ENCODE data around the gene PLD1. TPM values are rescaled to one million over a fixed set of nuclear protein-coding genes. Genes with fewer than 3 reads are reported as not detected.

Gene PLD1
- polyA plus RNA-seq, 4 donors = 35.9 to 99.1 (median 72.1) TPM

DNA sequence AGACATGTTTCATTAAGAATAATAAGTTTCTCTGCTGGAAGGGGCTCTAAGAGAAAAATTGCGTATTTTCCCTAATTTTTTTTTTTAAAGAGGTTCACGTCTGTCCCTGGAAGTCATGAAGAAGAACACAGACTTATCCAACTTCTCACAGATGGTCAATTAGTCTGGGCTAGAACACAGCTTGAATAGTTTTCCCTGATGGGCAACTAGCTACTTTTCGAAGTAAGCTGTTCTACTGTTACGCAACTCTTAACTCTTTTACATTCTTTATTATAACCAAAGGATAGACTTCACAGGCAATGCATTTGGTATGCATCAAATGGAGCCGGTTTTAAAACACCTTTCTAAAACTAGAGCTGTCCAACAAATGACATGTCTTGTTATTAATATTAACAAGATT, 205.9 kb downstream of the PLD1 start:
- H3K9me3 ChIP-seq (ENCODE audit: control insufficient read depth in 2 of 2, insufficient read depth in 1 of 2, low read depth in 1 of 2, low read length in 1 of 2) = no peaks in the 10 kb centered on the region
- no peaks in the 10 kb centered on the region for H3K4me1 ChIP-seq (ENCODE audit: control insufficient read depth in 3 of 3, insufficient read depth in 2 of 3, low read depth in 1 of 3, low read length in 2 of 3)
- no peaks in the 10 kb centered on the region for H3K27me3 ChIP-seq (ENCODE audit: control insufficient read depth in 3 of 3, insufficient read depth in 3 of 3, low read length in 3 of 3)
- WGBS, 3 donors = 94 to 95% (median 95%) methylated on average over 5 of the region's 5 CpGs
- H3K4me3 ChIP-seq (ENCODE audit: low read depth in 1 of 3, low read length in 3 of 3) = no peak overlapping the region
- no peak for DNase-seq
- H3K36me3 ChIP-seq (ENCODE audit: control insufficient read depth in 3 of 3, insufficient read depth in 2 of 3, low read depth in 1 of 3, low read length in 3 of 3) = peaks cover 0 to 18% (median 16%) of the 10 kb centered on the region in 3 donors
- FAIRE-seq = no peak
- no peak overlapping the region for H3K27ac ChIP-seq (ENCODE audit: low read depth in 1 of 3, low read length in 2 of 3)

- DNase-seq (no peak), FAIRE-seq (no peak)
- no peaks in the 10 kb centered on the region for H3K4me1 ChIP-seq (ENCODE audit: control insufficient read depth in 3 of 3, insufficient read depth in 2 of 3, low read depth in 1 of 3, low read length in 2 of 3)
- 94 to 97% (median 94%) methylated on average over 4 of the region's 4 CpGs for WGBS, 3 donors
- H3K27me3 ChIP-seq (ENCODE audit: control insufficient read depth in 3 of 3, insufficient read depth in 3 of 3, low read length in 3 of 3) = no peaks in the 10 kb centered on the region
- H3K4me3 ChIP-seq (ENCODE audit: low read depth in 1 of 3, low read length in 3 of 3) = no peak overlapping the region
- H3K9me3 ChIP-seq (ENCODE audit: control insufficient read depth in 2 of 2, insufficient read depth in 1 of 2, low read depth in 1 of 2, low read length in 1 of 2) = no peaks in the 10 kb centered on the region
- no peak overlapping the region for H3K27ac ChIP-seq (ENCODE audit: low read depth in 1 of 3, low read length in 2 of 3)
- H3K36me3 ChIP-seq (ENCODE audit: control insufficient read depth in 3 of 3, insufficient read depth in 2 of 3, low read depth in 1 of 3, low read length in 3 of 3) = peaks cover 0 to 17% (median 16%) of the 10 kb centered on the region in 3 donors
Observed at GRCh38 chr3:171602072-171602471, 208.2 kb downstream of the PLD1 start.

- 92 to 98% (median 95%) methylated on average over 6 of the region's 6 CpGs for WGBS, 3 donors
- no peaks in the 10 kb centered on the region for H3K4me1 ChIP-seq (ENCODE audit: control insufficient read depth in 3 of 3, insufficient read depth in 2 of 3, low read depth in 1 of 3, low read length in 2 of 3)
- DNase-seq = no peak
- no peak overlapping the region for H3K4me3 ChIP-seq (ENCODE audit: low read depth in 1 of 3, low read length in 3 of 3)
- H3K9me3 ChIP-seq (ENCODE audit: control insufficient read depth in 2 of 2, insufficient read depth in 1 of 2, low read depth in 1 of 2, low read length in 1 of 2) = no peaks in the 10 kb centered on the region
- H3K27me3 ChIP-seq (ENCODE audit: control insufficient read depth in 3 of 3, insufficient read depth in 3 of 3, low read length in 3 of 3) = no peaks in the 10 kb centered on the region
- FAIRE-seq = no peak
- peaks cover 0 to 15% (median 12%) of the 10 kb centered on the region in 3 donors for H3K36me3 ChIP-seq (ENCODE audit: control insufficient read depth in 3 of 3, insufficient read depth in 2 of 3, low read depth in 1 of 3, low read length in 3 of 3)
- no peak overlapping the region for H3K27ac ChIP-seq (ENCODE audit: low read depth in 1 of 3, low read length in 2 of 3)
Observed at GRCh38 chr3:171600030-171600429, 210.3 kb downstream of the PLD1 start.

DNA sequence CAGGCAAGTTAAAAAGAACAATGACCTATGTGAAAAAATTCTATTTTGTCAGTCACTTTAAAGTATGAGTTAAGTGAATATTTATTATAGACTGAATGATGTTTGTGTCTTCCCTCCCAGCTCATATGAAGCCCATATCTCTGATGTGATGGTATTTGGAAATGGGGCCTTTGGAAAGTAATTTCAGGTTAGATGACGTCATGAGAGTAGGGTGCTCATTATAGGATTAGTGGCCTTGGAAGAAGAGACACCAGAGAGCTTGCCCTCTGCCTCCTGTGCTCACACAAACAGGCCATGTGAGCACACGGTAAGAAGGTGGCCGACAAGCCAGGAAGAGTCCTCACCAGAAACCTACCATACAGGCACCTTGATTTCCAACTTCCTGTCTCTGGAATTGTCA, 211.3 kb downstream of the PLD1 start:
- Histone ChIP-seq H3K36me3 (ENCODE audit: control insufficient read depth in 3 of 3, insufficient read depth in 2 of 3, low read depth in 1 of 3, low read length in 3 of 3) (peaks cover 0 to 10% (median 10%) of the 10 kb centered on the region in 3 donors), H3K4me3 (ENCODE audit: low read depth in 1 of 3, low read length in 3 of 3) (no peak overlapping the region), H3K9me3 (ENCODE audit: control insufficient read depth in 2 of 2, insufficient read depth in 1 of 2, low read depth in 1 of 2, low read length in 1 of 2) (no peaks in the 10 kb centered on the region), H3K27me3 (ENCODE audit: control insufficient read depth in 3 of 3, insufficient read depth in 3 of 3, low read length in 3 of 3) (no peaks in the 10 kb centered on the region), H3K27ac (ENCODE audit: low read depth in 1 of 3, low read length in 2 of 3) (no peak overlapping the region), H3K4me1 (ENCODE audit: control insufficient read depth in 3 of 3, insufficient read depth in 2 of 3, low read depth in 1 of 3, low read length in 2 of 3) (no peaks in the 10 kb centered on the region)
- WGBS, 3 donors = 84 to 92% (median 89%) methylated on average over 3 of the region's 3 CpGs
- FAIRE-seq (no peak), DNase-seq (no peak)

DNA sequence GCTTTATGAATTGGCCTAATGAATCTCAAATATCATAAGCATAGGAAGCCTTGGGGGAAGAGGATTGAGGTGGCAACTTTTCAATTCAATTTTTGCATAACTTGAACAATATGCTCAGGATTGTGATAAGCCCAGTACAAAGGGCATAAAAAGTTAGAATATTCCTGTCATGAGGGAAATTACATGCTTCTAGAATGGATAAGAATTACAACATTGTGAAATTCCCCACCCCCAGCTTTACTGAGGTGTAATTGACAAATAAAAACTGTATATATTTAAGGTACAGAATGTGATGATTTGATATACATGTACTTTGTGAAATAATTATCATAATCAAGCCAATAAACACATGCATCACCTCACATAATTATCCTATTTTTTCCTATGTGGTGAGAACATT, 217.5 kb downstream of the PLD1 start:
- Histone ChIP-seq H3K27ac (ENCODE audit: low read depth in 1 of 3, low read length in 2 of 3) (no peak overlapping the region), H3K4me1 (ENCODE audit: control insufficient read depth in 3 of 3, insufficient read depth in 2 of 3, low read depth in 1 of 3, low read length in 2 of 3) (peaks cover 0 to 11% (median 0%) of the 10 kb centered on the region in 3 donors), H3K9me3 (ENCODE audit: control insufficient read depth in 2 of 2, insufficient read depth in 1 of 2, low read depth in 1 of 2, low read length in 1 of 2) (no peaks in the 10 kb centered on the region), H3K36me3 (ENCODE audit: control insufficient read depth in 3 of 3, insufficient read depth in 2 of 3, low read depth in 1 of 3, low read length in 3 of 3) (no peaks in the 10 kb centered on the region), H3K27me3 (ENCODE audit: control insufficient read depth in 3 of 3, insufficient read depth in 3 of 3, low read length in 3 of 3) (no peaks in the 10 kb centered on the region), H3K4me3 (ENCODE audit: low read depth in 1 of 3, low read length in 3 of 3) (no peak overlapping the region)
- no peak for FAIRE-seq
- peak in 1 of 2 donors; percentile 59 for DNase-seq

GRCh38 chr3:171591070-171591469, 219.2 kb downstream of the PLD1 start:
- no peaks in the 10 kb centered on the region for H3K36me3 ChIP-seq (ENCODE audit: control insufficient read depth in 3 of 3, insufficient read depth in 2 of 3, low read depth in 1 of 3, low read length in 3 of 3)
- H3K4me1 ChIP-seq (ENCODE audit: control insufficient read depth in 3 of 3, insufficient read depth in 2 of 3, low read depth in 1 of 3, low read length in 2 of 3) = peaks cover 0 to 11% (median 0%) of the 10 kb centered on the region in 3 donors
- peaks cover 0 to 4% of the 10 kb centered on the region in 2 donors for H3K9me3 ChIP-seq (ENCODE audit: control insufficient read depth in 2 of 2, insufficient read depth in 1 of 2, low read depth in 1 of 2, low read length in 1 of 2)
- DNase-seq (no peak), FAIRE-seq (no peak)
- no peaks in the 10 kb centered on the region for H3K27me3 ChIP-seq (ENCODE audit: control insufficient read depth in 3 of 3, insufficient read depth in 3 of 3, low read length in 3 of 3)
- H3K27ac ChIP-seq (ENCODE audit: low read depth in 1 of 3, low read length in 2 of 3) = no peak overlapping the region
- no peak overlapping the region for H3K4me3 ChIP-seq (ENCODE audit: low read depth in 1 of 3, low read length in 3 of 3)

DNA sequence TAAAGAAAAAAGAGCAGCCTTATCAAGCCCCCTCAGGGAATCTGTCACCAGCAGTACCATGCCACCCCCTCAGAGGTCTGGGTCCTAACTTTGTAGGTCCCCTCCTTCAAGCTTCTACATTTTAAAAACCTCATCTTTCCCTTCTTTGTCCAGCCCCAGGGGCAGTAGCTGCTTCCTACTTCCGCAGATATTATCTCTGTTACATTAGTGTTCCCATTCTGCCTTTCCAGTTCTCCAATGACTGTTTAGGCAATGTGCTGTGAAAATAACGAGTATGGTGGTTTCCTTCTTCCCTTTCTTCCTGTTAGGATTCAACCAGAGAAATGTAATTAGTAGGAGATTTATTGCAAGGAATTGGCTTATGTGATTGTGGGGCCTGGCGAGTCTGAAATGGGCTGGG, 224.0 kb downstream of the PLD1 start:
- no peak for DNase-seq
- no peaks in the 10 kb centered on the region for H3K36me3 ChIP-seq (ENCODE audit: control insufficient read depth in 3 of 3, insufficient read depth in 2 of 3, low read depth in 1 of 3, low read length in 3 of 3)
- WGBS, 3 donors = 60 to 71% (median 60%) methylated on average over 3 of the region's 3 CpGs
- H3K27me3 ChIP-seq (ENCODE audit: control insufficient read depth in 3 of 3, insufficient read depth in 3 of 3, low read length in 3 of 3) = no peaks in the 10 kb centered on the region
- no peak overlapping the region for H3K4me3 ChIP-seq (ENCODE audit: low read depth in 1 of 3, low read length in 3 of 3)
- no peaks in the 10 kb centered on the region for H3K4me1 ChIP-seq (ENCODE audit: control insufficient read depth in 3 of 3, insufficient read depth in 2 of 3, low read depth in 1 of 3, low read length in 2 of 3)
- no peak overlapping the region for H3K27ac ChIP-seq (ENCODE audit: low read depth in 1 of 3, low read length in 2 of 3)
- peaks cover 0 to 4% of the 10 kb centered on the region in 2 donors for H3K9me3 ChIP-seq (ENCODE audit: control insufficient read depth in 2 of 2, insufficient read depth in 1 of 2, low read depth in 1 of 2, low read length in 1 of 2)
- no peak for FAIRE-seq

DNA sequence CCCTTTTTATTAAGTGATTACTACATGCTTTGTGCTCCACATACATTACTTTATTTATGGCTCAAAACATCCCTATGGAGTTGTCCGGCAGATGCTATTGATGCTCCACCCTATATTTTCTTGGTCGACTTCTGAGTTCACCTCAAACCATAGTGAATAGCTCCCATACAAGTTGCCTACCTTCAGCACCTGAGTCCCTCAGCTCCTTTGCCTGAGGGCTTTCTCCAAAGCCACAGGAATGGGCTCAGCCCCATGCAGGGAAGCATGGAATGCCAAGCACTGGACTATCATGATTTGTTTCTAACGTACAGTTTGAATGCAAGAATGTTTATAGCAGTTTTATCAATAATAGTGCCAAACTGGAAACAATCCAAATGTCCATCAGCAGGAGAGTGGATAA, 225.2 kb downstream of the PLD1 start:
- H3K27ac ChIP-seq (ENCODE audit: low read depth in 1 of 3, low read length in 2 of 3) = no peak overlapping the region
- no peaks in the 10 kb centered on the region for H3K36me3 ChIP-seq (ENCODE audit: control insufficient read depth in 3 of 3, insufficient read depth in 2 of 3, low read depth in 1 of 3, low read length in 3 of 3)
- H3K4me3 ChIP-seq (ENCODE audit: low read depth in 1 of 3, low read length in 3 of 3) = no peak overlapping the region
- DNase-seq (no peak), FAIRE-seq (no peak)
- H3K27me3 ChIP-seq (ENCODE audit: control insufficient read depth in 3 of 3, insufficient read depth in 3 of 3, low read length in 3 of 3) = no peaks in the 10 kb centered on the region
- WGBS, 3 donors = 67 to 78% (median 68%) methylated on average over 3 of the region's 3 CpGs
- peaks cover 0 to 4% of the 10 kb centered on the region in 2 donors for H3K9me3 ChIP-seq (ENCODE audit: control insufficient read depth in 2 of 2, insufficient read depth in 1 of 2, low read depth in 1 of 2, low read length in 1 of 2)
- no peaks in the 10 kb centered on the region for H3K4me1 ChIP-seq (ENCODE audit: control insufficient read depth in 3 of 3, insufficient read depth in 2 of 3, low read depth in 1 of 3, low read length in 2 of 3)

GRCh38 chr3:171584100-171584499, 226.2 kb downstream of the PLD1 start:
- H3K36me3 ChIP-seq (ENCODE audit: control insufficient read depth in 3 of 3, insufficient read depth in 2 of 3, low read depth in 1 of 3, low read length in 3 of 3) = no peaks in the 10 kb centered on the region
- H3K4me1 ChIP-seq (ENCODE audit: control insufficient read depth in 3 of 3, insufficient read depth in 2 of 3, low read depth in 1 of 3, low read length in 2 of 3) = no peaks in the 10 kb centered on the region
- no peaks in the 10 kb centered on the region for H3K27me3 ChIP-seq (ENCODE audit: control insufficient read depth in 3 of 3, insufficient read depth in 3 of 3, low read length in 3 of 3)
- FAIRE-seq (no peak), DNase-seq (no peak)
- H3K9me3 ChIP-seq (ENCODE audit: control insufficient read depth in 2 of 2, insufficient read depth in 1 of 2, low read depth in 1 of 2, low read length in 1 of 2) = peaks cover 0 to 4% of the 10 kb centered on the region in 2 donors
- no peak overlapping the region for H3K4me3 ChIP-seq (ENCODE audit: low read depth in 1 of 3, low read length in 3 of 3)
- no peak overlapping the region for H3K27ac ChIP-seq (ENCODE audit: low read depth in 1 of 3, low read length in 2 of 3)

Data from small intestine (tissue), 7 donors.